Eye (tissue), 1 donor: ENCODE results near the gene SEC63.
A peak's percentile ranks its signal among the peaks of the same experiment; 100 is the strongest.
"Not testable (repeated sequence)": the region's sequence is repeated elsewhere in the genome, so short reads cannot be mapped to it uniquely, and the experiment has no call there.

ENCODE experiments used
- DNase-seq: peaks from one replicate; pipeline ENCODE4 v3.0.0-alpha.2; 2015

The SEC63 gene, protein sequence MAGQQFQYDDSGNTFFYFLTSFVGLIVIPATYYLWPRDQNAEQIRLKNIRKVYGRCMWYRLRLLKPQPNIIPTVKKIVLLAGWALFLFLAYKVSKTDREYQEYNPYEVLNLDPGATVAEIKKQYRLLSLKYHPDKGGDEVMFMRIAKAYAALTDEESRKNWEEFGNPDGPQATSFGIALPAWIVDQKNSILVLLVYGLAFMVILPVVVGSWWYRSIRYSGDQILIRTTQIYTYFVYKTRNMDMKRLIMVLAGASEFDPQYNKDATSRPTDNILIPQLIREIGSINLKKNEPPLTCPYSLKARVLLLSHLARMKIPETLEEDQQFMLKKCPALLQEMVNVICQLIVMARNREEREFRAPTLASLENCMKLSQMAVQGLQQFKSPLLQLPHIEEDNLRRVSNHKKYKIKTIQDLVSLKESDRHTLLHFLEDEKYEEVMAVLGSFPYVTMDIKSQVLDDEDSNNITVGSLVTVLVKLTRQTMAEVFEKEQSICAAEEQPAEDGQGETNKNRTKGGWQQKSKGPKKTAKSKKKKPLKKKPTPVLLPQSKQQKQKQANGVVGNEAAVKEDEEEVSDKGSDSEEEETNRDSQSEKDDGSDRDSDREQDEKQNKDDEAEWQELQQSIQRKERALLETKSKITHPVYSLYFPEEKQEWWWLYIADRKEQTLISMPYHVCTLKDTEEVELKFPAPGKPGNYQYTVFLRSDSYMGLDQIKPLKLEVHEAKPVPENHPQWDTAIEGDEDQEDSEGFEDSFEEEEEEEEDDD

DNA sequence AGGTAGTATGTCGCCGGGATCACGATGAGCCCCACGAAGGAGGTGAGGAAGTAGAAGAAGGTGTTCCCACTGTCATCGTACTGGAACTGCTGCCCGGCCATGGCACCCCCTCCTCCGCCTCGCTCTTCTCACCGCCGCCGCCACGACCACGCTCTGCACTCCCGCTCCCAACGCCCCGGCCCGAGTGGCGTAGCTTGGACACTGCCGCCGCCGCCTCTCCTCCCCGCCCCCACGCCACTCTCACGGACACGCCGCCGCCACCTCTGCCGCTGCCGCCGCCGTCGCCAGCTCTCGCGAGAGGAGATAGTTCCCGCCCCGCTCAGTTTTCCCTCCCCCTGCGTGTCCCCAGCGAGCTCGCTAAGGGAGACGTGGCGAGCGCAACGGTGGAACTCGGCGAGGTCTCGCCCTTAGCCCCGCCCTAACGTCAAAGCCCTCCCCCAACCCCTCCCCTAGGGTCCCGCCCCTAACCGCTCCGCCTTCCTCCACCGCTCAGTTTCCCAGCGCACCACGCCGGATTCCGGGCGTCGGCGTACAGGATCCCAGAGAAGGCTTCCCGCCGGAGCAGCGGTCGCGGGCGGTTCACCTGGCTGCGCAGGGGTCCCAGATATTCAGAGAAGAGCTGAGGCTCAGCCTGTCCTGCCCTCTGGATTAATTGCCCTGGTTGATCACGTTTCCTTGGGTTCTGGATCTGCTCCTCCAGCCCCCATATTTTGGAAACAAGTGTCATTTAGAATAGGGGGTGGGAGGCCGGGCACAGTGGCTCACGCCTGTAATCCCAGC lies at the start of gene SEC63:
Gene SEC63 (minus strand): TSS at position 300 of the 780 bp plus-strand sequence. CDS start 199 bp downstream, at position 101.
- peak; percentile 98 for DNase-seq

DNA sequence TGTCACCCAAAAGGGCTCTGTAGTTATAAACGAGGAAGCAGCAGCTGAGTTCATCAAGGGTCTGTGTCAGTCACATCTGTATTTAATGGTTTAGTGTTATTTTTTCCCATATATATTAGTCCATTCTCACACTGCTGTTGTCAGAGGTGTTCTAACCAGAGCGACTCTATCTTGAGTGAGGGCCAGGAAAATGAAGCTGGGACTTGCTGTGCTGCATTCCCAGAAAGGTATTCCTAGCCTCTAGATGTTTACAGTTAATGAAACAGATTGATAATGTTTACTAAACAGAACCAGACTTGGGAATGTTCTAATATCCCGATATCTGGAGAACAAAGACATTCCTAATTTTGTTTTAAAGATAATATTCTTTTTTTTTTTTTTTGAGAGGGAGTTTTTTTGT lies 48.0 kb upstream of the SEC63 start:
- no peak for DNase-seq

GRCh38 chr6:108004861-108005260 lies 46.9 kb upstream of the SEC63 start:
- no peak for DNase-seq

- peak; percentile 79 for DNase-seq
These were observed 44.6 kb upstream of the SEC63 start for GRCh38 chr6:108002365-108003221.

DNA sequence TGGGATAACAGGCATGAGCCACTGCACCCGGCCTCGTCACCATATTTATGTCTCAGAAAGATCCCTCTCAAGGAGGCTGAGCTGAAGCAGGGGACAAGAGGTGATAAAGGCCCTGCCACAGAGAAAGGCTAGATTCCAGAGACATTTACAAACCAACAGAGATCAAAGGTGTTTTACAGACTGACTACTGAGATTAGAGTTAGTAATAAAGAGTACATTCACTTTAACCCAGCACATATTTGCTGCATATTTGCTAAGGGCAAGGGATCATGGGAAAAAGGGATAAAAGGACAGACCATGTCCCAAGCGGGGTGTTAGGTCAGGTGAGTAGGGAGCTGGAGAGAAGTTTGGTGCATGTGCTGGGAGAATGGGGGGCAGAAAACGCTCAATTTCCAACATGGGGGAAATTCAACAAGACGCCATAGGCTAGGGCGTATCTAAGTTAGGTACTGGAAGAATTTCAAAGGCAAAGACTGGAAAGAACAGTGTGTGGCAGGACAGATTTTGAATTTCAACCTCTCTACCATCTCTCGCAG lies 43.8 kb upstream of the SEC63 start:
- no peak for DNase-seq

- DNase-seq, result not testable (repeated sequence)
These were observed 42.3 kb upstream of the SEC63 start for GRCh38 chr6:108000259-108000658.

GRCh38 chr6:107999341-107999740 lies 41.3 kb upstream of the SEC63 start:
- DNase-seq, result no peak

GRCh38 chr6:107991772-107992550 lies 34.0 kb upstream of the SEC63 start:
- no peak for DNase-seq

GRCh38 chr6:107991061-107991460 lies 33.1 kb upstream of the SEC63 start:
- no peak for DNase-seq

DNA sequence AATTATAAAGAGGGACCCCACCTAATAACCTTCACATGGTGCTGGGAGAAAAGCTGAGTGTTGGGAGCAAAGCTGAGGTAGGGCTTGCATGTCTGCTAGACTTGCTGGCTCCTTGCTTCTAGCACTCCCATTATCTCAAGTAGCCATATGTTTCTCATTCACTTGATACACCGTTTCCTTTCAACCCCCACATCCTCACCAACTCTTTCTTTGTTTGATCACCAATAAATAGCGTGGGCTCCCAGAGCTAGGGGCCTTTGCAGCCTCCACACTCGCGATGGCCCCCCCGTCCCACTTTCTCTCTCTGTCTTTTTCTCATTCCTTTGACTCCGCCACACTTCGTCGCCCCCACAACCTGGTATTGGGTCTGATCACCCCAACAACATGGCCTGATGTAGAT lies 32.6 kb upstream of the SEC63 start:
- not testable (repeated sequence) for DNase-seq

DNA sequence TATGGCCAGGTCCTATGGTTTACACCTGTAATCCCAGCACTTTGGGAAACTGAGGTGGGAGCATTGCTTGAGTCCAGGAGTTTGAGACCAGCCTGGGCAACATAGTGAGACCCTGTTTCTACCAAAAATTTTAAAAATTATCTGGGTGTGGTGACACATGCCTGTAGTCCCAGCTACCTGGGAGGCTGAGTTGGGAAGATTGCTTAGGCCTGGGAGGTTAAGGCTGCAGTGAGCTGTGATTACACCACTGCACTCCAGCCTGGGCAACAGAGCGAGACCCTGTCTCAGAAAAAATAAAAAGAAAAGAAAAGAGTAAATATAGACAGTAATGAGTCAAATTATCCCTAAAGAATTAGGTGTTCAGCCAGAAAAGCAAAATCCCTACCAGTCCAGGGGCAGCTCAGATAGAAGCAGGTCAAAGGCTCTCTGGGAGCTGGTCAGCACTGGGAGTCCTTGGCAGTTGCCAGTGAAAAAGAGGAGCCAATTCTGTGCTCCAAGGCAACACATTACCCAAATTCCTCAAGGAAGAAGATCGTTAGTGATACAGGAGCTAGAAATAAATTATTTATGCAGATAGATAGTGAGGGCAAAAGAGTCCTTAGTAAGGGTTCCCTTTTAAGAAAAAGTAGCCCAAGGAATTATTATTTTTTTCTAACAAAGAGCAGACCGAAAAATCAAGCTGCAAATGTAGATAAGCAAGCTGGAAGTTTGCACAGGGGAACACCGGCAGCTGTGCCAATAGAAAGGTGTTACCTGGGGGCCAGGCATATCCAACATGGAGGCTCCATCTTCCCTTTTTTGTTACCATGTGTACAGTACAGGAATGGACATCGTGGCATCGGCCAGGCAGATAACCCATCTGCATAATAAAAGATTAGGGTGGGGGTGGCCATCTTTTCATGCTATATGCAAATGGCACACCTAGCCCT lies 31.4 kb upstream of the SEC63 start:
- no peak for DNase-seq

GRCh38 chr6:107988570-107988969 lies 30.6 kb upstream of the SEC63 start:
- DNase-seq, result no peak

- no peak for DNase-seq
These were observed 29.8 kb upstream of the SEC63 start for GRCh38 chr6:107987805-107988204.

DNA sequence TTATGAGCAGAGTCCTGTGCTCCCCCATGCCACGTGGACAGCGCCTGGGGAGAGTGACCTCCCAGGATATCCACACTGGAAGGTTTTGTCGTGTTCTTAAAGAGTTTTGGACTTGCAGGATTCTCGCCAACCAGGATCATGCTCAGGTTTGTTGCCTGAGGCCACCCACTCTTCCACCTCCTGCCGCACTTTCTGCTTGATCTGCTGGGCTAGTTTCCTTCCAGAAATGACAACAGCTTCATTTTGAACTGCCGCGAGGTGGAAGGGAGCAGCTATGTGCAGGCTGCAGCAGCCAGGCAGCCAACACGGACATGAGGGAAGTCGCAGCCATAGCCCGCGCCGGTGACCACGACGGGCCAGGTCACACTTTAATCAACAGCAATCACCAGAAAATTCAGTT lies 27.7 kb upstream of the SEC63 start:
- DNase-seq, result no peak

DNA sequence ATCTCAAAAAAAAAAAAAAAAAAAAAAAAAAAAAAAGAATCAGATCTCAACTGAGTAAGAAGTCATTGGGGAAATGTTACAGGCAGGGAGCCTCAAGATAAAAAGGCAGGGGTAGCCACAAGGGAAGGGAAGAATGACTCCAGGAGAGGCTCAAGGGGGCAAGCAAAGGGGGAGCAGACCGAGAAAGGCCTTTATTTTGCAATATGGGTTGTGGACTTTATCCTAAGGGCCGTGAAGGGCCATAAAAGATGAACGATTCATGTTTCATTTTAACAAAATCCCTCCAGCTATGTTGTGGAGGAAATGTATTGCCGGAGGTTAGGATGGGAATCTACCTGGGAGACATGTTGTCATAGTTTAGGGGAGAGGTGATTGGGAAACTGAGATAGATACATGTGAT lies 25.8 kb upstream of the SEC63 start:
- DNase-seq, result no peak

GRCh38 chr6:107982486-107982885 lies 24.5 kb upstream of the SEC63 start:
- peak; percentile 22 for DNase-seq

DNA sequence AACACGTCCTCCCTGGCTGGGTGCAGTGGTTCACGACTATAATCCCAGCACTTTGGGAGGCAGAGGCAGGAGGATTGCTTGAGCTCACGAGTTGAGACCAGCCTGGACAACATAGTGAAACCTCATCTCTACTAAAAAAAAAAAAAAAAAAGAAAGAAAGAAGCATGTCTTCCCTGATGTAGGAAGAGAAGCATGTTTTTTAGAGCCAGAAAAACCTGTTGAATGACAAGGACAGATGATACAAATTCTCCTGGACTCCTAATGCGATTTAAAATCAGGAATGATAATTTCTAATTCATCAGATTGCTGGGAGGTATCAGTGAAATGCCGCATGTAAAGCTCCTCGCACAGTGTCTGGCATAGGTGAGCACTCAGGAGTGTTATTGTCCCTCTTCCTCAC lies 23.7 kb upstream of the SEC63 start:
- no peak for DNase-seq

- DNase-seq, result peak; percentile 66
These were observed 19.3 kb upstream of the SEC63 start for GRCh38 chr6:107977283-107977682.

DNA sequence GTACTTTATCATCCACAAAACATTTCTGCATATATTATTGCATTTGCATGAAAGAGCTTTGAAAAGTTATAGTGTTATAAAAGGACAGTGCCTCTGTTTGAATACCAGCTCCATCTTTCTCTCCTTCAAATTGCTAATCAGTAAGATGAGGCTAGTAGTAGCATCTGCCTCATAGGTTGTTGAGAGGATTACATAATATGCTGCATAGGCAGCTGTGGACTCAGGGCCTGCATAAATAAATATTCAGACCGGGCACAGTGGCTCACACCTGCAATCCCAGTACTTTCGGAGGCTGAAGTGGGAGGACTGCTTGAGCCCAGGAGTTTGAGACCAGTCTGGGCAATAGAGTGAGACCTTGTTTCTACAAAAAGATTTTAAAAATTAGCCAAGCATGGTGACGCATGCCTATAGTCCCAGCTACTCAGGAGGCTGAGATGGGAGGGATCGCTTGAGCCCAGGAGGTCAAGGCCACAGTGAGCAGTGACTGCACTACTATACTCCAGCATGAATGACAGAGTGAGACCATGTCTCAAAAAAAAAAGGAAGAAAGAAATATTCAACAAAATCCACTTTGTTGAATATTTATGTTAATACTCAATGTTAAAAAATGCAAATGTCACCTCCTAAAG lies 18.3 kb upstream of the SEC63 start:
- no peak for DNase-seq

GRCh38 chr6:107973594-107973993 lies 15.6 kb upstream of the SEC63 start:
- no peak for DNase-seq
